IgD-negative memory B cell (primary cell): ENCODE data around the gene TPH2. TPM values are rescaled to one million over a fixed set of nuclear protein-coding genes. Genes with fewer than 3 reads are reported as not detected.

Experiments
- H3K27ac Mint-ChIP-seq, 3 donors: one replicate each; pipeline ENCODE4 v1.8.0; 2020 to 2022; ENCODE audit warnings: mild to moderate bottlenecking in 3 of 3, mixed read lengths in 3 of 3, moderate library complexity in 1 of 3
- H3K27me3 Mint-ChIP-seq: one replicate; pipeline ENCODE4 v1.8.0; 2021; ENCODE audit warnings: mixed read lengths
- H3K36me3 Mint-ChIP-seq: one replicate; pipeline ENCODE4 v1.8.0; 2020; ENCODE audit warnings: mild to moderate bottlenecking, mixed read lengths
- H3K4me1 Mint-ChIP-seq, 3 donors: one replicate each; pipeline ENCODE4 v1.8.0; 2020 to 2022; ENCODE audit warnings: mixed read lengths in 3 of 3, mild to moderate bottlenecking in 1 of 3
- H3K4me3 Mint-ChIP-seq, 4 donors: one replicate each; pipeline ENCODE4 v1.8.0; 2020 to 2022; ENCODE audit warnings: mild to moderate bottlenecking in 4 of 4, mixed read lengths in 4 of 4, moderate library complexity in 3 of 4
- H3K9me3 Mint-ChIP-seq, 3 donors: one replicate each; pipeline ENCODE4 v1.8.0; 2020 to 2021; ENCODE audit warnings: mixed read lengths in 3 of 3, mild to moderate bottlenecking in 1 of 3
- polyA plus RNA-seq: library from polyadenylated mRNA; unstranded; fragments of 300-500 nt; fragmentation: Illumina TruSeq; gene quantifications from one replicate; pipeline ENCODE4 v1.2.3, GENCODE V29; 2021

TPH2 gene
- polyA plus RNA-seq, 1 donor from 2014 or later: not detected

DNA sequence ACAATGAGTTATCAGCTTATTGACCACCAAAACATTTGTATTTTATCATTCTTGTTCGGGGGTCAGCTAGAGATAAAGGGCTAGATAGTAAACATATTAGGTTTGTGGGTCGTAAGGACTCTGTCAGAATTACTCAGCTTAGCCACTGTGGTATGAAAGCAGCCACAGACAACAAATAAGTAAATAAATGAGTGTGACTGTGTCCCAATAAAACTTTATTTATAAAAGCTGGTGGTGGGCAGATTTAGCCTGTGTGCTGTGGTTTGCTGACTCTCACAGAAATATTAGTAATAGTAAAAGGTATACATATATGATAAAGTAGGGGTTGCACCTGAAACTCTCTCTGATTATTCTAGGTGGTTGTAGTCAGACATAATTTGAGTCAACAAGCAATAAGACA is 56.1 kb downstream of the TPH2 start:
- H3K9me3 Mint-ChIP-seq: no peaks in the 10 kb centered on the region
- peaks cover 2% of the 10 kb centered on the region for H3K27me3 Mint-ChIP-seq
- H3K36me3 Mint-ChIP-seq: no peaks in the 10 kb centered on the region
- no peak overlapping the region for H3K4me3 Mint-ChIP-seq
- peaks cover 0 to 2% (median 0%) of the 10 kb centered on the region in 3 donors for H3K4me1 Mint-ChIP-seq
- H3K27ac Mint-ChIP-seq: no peak overlapping the region

DNA sequence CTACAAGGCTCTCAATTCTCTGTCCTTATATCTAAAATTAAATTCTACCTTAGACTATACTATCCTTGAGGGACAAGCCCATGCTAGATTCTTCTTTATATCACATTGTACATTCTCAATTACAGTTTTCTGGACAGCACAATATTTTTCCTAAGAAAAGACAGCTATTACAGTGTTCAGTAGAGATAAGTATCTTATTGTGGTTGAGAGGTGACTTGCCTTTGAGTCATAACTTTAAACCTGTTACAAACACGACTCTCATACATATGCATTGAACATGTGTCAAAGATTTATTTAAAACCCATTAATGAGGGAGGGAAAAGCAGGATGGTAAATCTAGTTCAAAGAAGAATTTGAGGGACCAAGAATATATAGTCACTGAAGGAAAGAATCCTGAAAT is 61.1 kb downstream of the TPH2 start:
- no peak overlapping the region for H3K4me3 Mint-ChIP-seq
- peaks cover 0 to 2% (median 0%) of the 10 kb centered on the region in 3 donors for H3K4me1 Mint-ChIP-seq
- H3K36me3 Mint-ChIP-seq: no peaks in the 10 kb centered on the region
- H3K9me3 Mint-ChIP-seq: no peaks in the 10 kb centered on the region
- H3K27me3 Mint-ChIP-seq: peaks cover 3% of the 10 kb centered on the region
- H3K27ac Mint-ChIP-seq: no peak overlapping the region

DNA sequence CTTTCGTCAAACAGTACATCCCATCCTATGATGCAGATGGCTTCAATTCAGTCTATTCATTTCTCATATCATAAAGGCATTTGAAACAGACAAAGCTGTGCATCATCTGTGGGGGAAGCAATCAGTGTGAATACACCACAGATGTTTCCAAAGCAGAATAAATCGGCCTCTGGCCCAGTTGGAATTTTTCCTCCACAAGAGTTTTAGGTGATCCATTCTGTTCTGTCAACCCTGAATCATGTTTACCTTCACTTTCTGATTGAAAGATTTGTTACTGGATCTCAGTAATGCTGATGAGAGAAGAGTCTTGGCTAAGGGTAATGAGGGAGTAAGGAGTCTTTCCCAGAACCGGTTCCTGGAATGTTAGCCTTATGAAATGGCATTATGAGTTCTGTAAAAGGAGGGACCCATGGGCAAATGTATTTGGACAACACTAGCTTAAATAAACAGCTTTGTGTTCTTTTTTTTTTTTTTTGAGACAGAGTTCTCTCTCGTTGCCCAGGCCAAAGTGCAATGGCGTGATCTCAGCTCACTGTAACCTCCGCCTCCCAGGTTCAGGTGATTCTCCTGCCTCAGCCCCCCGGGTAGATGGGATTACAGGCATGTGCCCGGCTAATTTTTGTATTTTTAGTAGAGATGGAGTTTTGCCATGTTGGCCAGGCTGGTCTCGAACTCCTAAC is 62.5 kb downstream of the TPH2 start:
- Mint-ChIP-seq H3K4me3 (no peak overlapping the region), H3K36me3 (no peaks in the 10 kb centered on the region), H3K27me3 (peaks cover 5% of the 10 kb centered on the region), H3K9me3 (no peaks in the 10 kb centered on the region), H3K27ac (no peak overlapping the region), H3K4me1 (no peaks in the 10 kb centered on the region)

DNA sequence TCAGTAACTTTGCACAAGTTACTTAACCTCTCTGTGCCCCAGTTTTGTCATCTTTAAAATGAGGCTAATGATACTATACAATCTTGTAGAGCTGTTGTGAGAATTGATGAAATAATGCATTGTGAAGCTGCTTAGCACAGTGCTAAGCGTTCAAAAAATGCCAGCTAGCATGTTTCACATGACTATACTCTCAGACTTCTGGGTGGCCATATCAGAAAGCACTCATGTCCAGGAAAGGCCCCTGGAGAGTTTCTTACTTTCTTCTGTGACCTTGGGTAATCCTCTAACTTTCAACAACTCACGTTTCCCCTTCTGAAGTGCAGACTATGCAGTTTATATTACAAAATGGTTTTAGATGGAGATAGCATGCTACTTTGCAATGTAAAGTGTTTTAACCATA is 68.1 kb downstream of the TPH2 start:
- Mint-ChIP-seq H3K9me3 (no peaks in the 10 kb centered on the region), H3K4me3 (no peak overlapping the region), H3K27me3 (peaks cover 5% of the 10 kb centered on the region), H3K4me1 (no peaks in the 10 kb centered on the region), H3K27ac (no peak overlapping the region), H3K36me3 (no peaks in the 10 kb centered on the region)

DNA sequence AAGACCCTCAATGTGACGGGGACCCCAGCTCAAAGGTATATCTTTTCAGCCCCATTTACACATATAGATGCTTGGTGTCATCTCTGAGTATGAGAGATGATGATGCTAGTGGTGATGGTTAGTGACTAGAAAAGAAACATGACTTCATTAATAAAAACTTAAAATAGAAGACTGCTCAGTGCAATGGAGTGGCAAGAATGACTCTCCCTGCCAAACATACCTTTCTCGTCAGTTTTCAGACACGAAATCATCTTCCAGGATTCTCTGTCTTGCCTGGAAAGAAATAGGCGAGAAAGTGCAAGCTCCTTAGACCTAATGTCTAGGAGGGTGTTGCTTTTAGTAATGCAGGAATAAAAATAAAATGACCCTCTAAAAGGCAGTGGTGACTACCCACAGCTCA is 71.7 kb downstream of the TPH2 start:
- Mint-ChIP-seq H3K27me3 (peaks cover 2% of the 10 kb centered on the region), H3K27ac (no peak overlapping the region), H3K36me3 (no peaks in the 10 kb centered on the region), H3K4me3 (no peak overlapping the region), H3K9me3 (no peaks in the 10 kb centered on the region), H3K4me1 (no peaks in the 10 kb centered on the region)

DNA sequence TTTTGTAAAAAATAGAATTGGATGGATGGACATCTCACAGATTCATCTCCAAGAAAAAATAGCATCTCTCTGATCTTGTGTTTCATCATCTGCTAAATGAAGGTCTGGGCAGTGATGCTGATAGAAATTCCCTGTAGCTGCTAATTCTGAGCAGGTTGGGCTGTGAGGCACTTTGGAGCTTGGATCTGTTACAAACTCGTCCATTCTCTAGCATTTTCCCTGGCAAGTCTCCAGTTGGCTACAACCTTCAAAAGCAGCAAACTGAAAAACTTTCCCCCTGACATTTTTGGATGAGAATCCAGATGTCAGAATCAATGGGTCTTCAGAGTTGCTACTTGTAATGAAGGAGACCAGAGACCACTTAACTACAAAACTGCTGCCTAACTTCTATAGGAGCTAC is 72.7 kb downstream of the TPH2 start:
- H3K36me3 Mint-ChIP-seq: no peaks in the 10 kb centered on the region
- H3K4me1 Mint-ChIP-seq: no peaks in the 10 kb centered on the region
- no peaks in the 10 kb centered on the region for H3K9me3 Mint-ChIP-seq
- no peaks in the 10 kb centered on the region for H3K27me3 Mint-ChIP-seq
- H3K27ac Mint-ChIP-seq: no peak overlapping the region
- H3K4me3 Mint-ChIP-seq: no peak overlapping the region

DNA sequence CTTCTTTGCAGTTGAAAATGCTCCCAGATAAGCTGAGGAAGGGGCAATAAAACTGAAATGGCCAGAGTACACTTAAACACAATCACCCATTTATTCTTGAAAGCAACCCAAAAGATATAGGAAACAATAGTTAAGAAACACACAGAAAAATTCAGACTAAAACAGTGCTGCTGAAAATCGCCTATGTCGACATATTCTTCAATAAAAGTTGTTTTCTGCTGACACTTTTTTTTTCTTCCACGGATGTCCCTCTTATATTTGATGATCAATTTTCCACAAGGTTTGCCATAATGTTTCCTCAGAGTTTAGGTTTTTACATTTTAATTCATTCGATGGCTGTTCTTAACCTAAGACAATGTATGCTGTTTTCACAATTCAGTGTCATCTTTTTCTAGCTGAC is 74.2 kb downstream of the TPH2 start:
- H3K9me3 Mint-ChIP-seq: no peaks in the 10 kb centered on the region
- H3K4me1 Mint-ChIP-seq: no peaks in the 10 kb centered on the region
- H3K4me3 Mint-ChIP-seq: no peak overlapping the region
- H3K27me3 Mint-ChIP-seq: no peaks in the 10 kb centered on the region
- no peaks in the 10 kb centered on the region for H3K36me3 Mint-ChIP-seq
- H3K27ac Mint-ChIP-seq: no peak overlapping the region

DNA sequence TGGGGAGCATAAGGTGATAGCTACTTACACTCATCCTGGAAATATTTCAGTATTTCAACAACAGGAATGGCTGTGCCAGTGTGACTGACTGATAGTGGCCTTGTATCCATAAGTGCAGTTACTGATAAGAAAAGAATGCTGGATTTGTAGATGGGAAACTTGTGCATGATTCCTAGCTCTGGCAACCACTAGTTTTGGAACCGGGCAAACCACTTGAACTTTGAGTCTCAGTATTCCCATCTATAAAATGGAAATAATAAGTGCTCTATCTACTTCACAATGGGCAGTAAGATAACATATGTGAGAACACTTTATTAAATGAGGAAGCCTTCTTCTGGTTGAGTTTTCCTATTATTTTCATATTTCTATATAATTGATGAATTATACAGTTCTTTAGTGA is 77.2 kb downstream of the TPH2 start:
- no peak overlapping the region for H3K4me3 Mint-ChIP-seq
- H3K27me3 Mint-ChIP-seq: peaks cover 5% of the 10 kb centered on the region
- H3K27ac Mint-ChIP-seq: no peak overlapping the region
- no peaks in the 10 kb centered on the region for H3K4me1 Mint-ChIP-seq
- H3K36me3 Mint-ChIP-seq: no peaks in the 10 kb centered on the region
- H3K9me3 Mint-ChIP-seq: no peaks in the 10 kb centered on the region

DNA sequence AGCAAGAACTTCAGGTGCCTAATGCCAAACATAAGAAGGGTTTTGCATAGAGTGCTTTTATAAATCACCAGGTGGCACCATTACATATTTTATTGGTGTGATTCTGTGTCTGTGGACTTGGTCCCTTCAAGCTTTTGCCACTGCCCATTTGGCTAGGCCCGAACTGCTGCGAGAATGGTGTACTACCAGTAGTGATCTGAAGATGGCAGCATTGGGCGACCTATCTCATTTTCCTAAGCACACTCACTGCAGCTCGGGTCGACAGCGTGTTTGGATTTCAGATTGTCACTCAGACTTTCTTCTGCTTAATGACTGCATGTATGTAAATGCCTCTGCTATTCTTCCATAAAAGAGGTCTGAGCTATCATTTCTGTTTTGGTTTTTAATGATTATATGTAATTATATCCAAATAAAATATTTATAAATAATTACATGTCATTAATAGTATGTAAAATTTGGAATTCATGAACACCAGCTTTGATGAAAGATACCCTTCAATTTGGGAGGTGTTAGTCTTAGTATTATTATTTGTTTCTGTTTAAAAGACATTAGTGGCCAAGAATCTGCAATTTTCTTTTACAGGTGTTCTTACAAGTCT is 78.5 kb downstream of the TPH2 start:
- Mint-ChIP-seq H3K27me3 (peaks cover 5% of the 10 kb centered on the region), H3K9me3 (no peaks in the 10 kb centered on the region), H3K36me3 (no peaks in the 10 kb centered on the region), H3K4me3 (no peak overlapping the region), H3K27ac (no peak overlapping the region), H3K4me1 (no peaks in the 10 kb centered on the region)

DNA sequence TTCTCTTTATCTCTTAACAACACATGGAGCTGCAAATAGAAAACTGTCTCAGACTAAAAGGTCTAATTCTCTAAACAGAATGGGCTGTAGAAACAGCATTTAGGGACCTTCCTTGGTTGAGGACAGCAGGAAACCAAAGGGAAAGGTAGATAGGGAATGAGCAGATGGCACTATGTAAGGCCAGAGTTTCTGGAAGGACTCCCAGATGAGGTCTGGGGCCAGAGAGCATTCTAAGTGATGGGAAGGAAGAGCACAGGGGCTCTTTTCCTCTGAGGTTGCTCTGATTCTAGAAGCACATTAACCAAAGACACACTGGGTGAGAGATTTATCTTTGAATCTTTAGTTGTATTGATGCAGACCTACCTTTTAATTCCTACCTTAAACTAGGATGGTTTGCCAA is 79.4 kb downstream of the TPH2 start:
- Mint-ChIP-seq H3K4me3 (no peak overlapping the region), H3K4me1 (no peaks in the 10 kb centered on the region), H3K27me3 (peaks cover 5% of the 10 kb centered on the region), H3K27ac (no peak overlapping the region), H3K36me3 (no peaks in the 10 kb centered on the region), H3K9me3 (no peaks in the 10 kb centered on the region)

DNA sequence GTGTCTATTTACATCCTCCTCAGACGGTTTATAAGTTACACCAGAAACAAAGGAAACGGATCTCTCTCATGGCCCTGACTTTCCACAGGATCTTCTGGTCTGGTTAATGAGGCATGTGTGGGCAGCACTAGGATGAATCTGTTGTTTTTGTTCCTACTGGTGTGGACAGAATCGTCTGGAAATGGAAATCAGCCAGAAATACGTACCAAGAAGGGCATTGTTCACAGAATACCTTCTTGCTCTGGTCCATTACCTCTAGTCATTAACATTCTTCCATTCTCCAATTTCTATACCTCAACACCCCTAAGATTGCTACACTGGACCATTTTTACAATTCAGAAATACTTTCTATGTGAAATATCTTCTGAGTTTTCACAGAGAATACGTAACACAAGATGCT is 86.0 kb downstream of the TPH2 start:
- H3K9me3 Mint-ChIP-seq: no peaks in the 10 kb centered on the region
- no peaks in the 10 kb centered on the region for H3K36me3 Mint-ChIP-seq
- no peak overlapping the region for H3K4me3 Mint-ChIP-seq
- H3K4me1 Mint-ChIP-seq: no peaks in the 10 kb centered on the region
- no peak overlapping the region for H3K27ac Mint-ChIP-seq
- no peaks in the 10 kb centered on the region for H3K27me3 Mint-ChIP-seq

DNA sequence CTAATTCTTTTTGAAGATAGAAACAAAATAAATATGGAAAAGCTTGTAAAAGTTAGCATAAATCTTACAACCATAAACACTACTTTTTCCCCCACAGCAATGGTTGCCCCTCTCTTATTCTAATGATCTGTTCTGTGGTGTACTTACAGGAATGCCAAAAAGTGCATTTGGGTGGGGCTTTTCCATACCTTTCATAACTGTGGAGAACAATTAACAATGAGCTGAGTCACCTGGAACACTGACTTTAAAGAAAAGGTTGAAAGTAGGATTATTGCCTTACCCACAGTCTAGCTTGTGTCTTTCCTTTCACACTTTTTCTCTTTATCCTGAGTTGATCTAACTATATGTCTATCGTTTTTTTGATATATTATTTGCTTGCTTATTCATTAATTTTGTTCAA is 86.9 kb downstream of the TPH2 start:
- H3K27me3 Mint-ChIP-seq: no peaks in the 10 kb centered on the region
- H3K9me3 Mint-ChIP-seq: no peaks in the 10 kb centered on the region
- no peak overlapping the region for H3K27ac Mint-ChIP-seq
- H3K4me1 Mint-ChIP-seq: no peaks in the 10 kb centered on the region
- no peak overlapping the region for H3K4me3 Mint-ChIP-seq
- no peaks in the 10 kb centered on the region for H3K36me3 Mint-ChIP-seq

DNA sequence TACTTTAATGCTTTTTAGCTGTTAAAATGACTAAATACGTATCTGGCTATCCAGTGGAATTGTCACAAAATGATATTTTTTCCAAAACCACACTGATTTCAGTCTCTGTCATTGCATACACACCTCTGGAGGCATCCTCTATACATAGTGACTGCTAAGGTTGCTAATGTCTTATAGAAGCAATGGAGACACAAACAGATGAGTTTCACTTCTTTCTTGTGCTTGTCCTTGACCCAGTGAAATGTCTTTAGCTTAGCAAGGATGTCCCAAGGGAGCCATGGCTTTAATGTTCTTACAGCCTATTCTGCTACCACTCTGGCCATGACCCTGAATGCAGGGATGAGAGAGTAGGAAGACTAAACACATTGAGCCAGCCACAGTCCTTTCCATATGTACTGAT is 90.3 kb downstream of the TPH2 start:
- Mint-ChIP-seq H3K27me3 (peaks cover 1% of the 10 kb centered on the region), H3K4me1 (no peaks in the 10 kb centered on the region), H3K36me3 (no peaks in the 10 kb centered on the region), H3K9me3 (no peaks in the 10 kb centered on the region), H3K4me3 (no peak overlapping the region), H3K27ac (no peak overlapping the region)

DNA sequence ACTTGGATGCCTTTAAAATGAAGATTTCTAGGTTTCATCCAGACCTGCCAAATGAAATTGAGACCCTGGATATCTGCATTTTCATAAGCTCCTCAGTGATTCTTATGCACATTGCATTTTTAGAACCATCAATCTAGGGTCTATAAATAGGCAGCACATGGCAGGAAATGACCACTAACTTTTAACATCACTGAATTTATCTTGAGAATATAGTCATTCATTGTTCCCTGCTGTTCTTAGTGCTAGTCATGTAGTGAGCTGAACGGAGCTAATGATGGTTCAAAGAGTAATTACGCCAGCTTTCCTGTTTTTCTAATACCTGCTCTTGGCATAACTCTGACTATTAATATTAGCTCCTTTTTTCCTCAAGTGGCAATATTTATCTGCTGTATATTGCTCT is 91.6 kb downstream of the TPH2 start:
- H3K36me3 Mint-ChIP-seq: no peaks in the 10 kb centered on the region
- no peak overlapping the region for H3K27ac Mint-ChIP-seq
- H3K27me3 Mint-ChIP-seq: peaks cover 1% of the 10 kb centered on the region
- H3K4me1 Mint-ChIP-seq: no peaks in the 10 kb centered on the region
- H3K4me3 Mint-ChIP-seq: no peak overlapping the region
- no peaks in the 10 kb centered on the region for H3K9me3 Mint-ChIP-seq

DNA sequence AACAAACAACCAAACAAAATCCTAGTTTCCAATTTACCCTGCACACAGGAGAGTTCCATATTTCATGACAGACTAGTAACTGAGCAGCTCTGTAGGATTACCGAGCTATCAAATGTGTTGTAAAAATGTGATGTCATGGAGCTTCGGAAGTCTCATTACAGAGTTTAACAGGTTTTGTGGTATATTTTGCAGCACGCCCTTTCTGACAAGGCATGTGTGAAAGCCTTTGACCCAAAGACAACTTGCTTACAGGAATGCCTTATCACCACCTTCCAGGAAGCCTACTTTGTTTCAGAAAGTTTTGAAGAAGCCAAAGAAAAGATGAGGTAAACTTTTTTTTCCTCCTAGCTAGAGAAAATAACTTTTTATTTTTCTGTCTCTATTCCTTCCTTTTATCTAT is 92.4 kb downstream of the TPH2 start:
- H3K4me3 Mint-ChIP-seq: no peak overlapping the region
- no peaks in the 10 kb centered on the region for H3K9me3 Mint-ChIP-seq
- peaks cover 4% of the 10 kb centered on the region for H3K27me3 Mint-ChIP-seq

DNA sequence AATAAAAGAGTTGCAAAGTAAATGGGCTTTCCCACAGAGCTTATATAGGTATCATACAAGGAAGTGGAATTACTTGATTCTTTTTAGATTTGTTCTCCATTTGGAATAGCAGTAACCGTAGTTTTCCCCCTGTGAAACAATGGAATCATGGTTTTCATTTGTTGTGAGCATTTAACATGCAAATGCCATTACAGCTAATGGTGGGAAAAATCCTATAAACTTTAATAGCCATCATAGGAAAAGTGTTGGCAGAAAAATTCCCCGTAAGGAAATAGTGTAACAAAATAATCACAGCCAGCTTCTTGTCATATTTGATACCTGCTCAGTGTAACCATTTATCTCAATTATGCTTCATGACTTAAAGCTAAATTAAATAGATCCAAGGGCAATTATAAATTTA is 95.3 kb downstream of the TPH2 start:
- Mint-ChIP-seq H3K4me3 (no peak overlapping the region), H3K27me3 (peaks cover 4% of the 10 kb centered on the region), H3K4me1 (no peaks in the 10 kb centered on the region), H3K36me3 (no peaks in the 10 kb centered on the region), H3K9me3 (no peaks in the 10 kb centered on the region), H3K27ac (no peak overlapping the region)

More for the DNA sequence above, 92.4 kb downstream of the TPH2 start:
- H3K36me3 Mint-ChIP-seq: no peaks in the 10 kb centered on the region
- H3K27ac Mint-ChIP-seq: no peak overlapping the region
- H3K4me1 Mint-ChIP-seq: no peaks in the 10 kb centered on the region
